Activated CD4-positive, alpha-beta T cell treated with anti-CD3 and anti-CD28 coated beads for 36 hours (primary cell): Measurements from ENCODE around the gene HOXD9. TPM values are rescaled to one million over a fixed set of nuclear protein-coding genes. Genes with fewer than 3 reads are reported as not detected.

Source experiments
- ATAC-seq: fragments of 200-7000 bp; cut with Tn5 transposase; one replicate; pipeline ENCODE4 v1.10.0; 2021; ENCODE audit warnings: mild to moderate bottlenecking, moderate library complexity
- CTCF ChIA-PET: fragments of 350-600 bp; sonication (Branson Sonifier 250); formaldehyde crosslinking; loops from one replicate; lab custom pipeline; 2021; ENCODE audit warnings: antibody characterized with exemption; lab: Charles Lee
- POLR2A ChIA-PET: fragments of 350-600 bp; sonication (Branson Sonifier 250); formaldehyde crosslinking; loops from one replicate; lab custom pipeline; 2021; ENCODE audit warnings: antibody characterized with exemption, inconsistent platforms; lab: Charles Lee
- DNase-seq: peaks from one replicate; pipeline ENCODE4 v3.0.0-alpha.2; 2020
- H3K27ac Mint-ChIP-seq: one replicate; pipeline ENCODE4 v1.8.0; 2021; ENCODE audit warnings: mixed read lengths
- H3K27me3 Mint-ChIP-seq: one replicate; pipeline ENCODE4 v1.8.0; 2021; ENCODE audit warnings: mixed read lengths
- H3K36me3 Mint-ChIP-seq: one replicate; pipeline ENCODE4 v1.8.0; 2021; ENCODE audit warnings: low read depth, mixed read lengths
- H3K4me1 Mint-ChIP-seq: one replicate; pipeline ENCODE4 v1.8.0; 2021; ENCODE audit warnings: mixed read lengths
- H3K4me3 Mint-ChIP-seq: one replicate; pipeline ENCODE4 v1.8.0; 2021; ENCODE audit warnings: mild to moderate bottlenecking, moderate library complexity, mixed read lengths
- H3K9me3 Mint-ChIP-seq: one replicate; pipeline ENCODE4 v1.8.0; 2021; ENCODE audit warnings: low read depth, mixed read lengths
- intact Hi-C, 2 experiments: fragments of 100-400 bp; cut with DNase I in 1 of 2; cut with micrococcal nuclease in 1 of 2; formaldehyde crosslinking; loops; one replicate each; pipeline versions ENCODE4 v1.14.2 to v1.15.1; 2022 to 2024; cut with DNase I, micrococcal nuclease
- total RNA-seq, 2 experiments: library from RNA; stranded (reverse); gene quantifications; one replicate each; pipeline ENCODE4 v1.2.3, GENCODE V29; 2021

Gene HOXD9
- total RNA-seq, 2 experiments from 2014 or later, result not detected

- Mint-ChIP-seq H3K27ac (no peak overlapping the region), H3K9me3 (peaks cover 6% of the 10 kb centered on the region), H3K27me3 (peaks cover 69% of the 10 kb centered on the region), H3K4me1 (peaks cover 13% of the 10 kb centered on the region), H3K4me3 (peak overlapping the region; percentile 48), H3K36me3 (peaks cover 9% of the 10 kb centered on the region)
- ChIA-PET CTCF (interaction anchor here (0.5 to 1.0 kb wide), 5 partner anchors 21 to 726 kb away, joined by 3 to 5 read pairs (median 3); partner anchors contain the start of gene HOXD4), POLR2A (no interaction called here)
- ATAC-seq, result peak; percentile 16
- DNase-seq, result peak; percentile 54
- intact Hi-C loops, result loop anchor here (1.0 to 10.0 kb wide), 4 partner anchors 13 to 1748 kb away; partner anchors contain the start of genes SP9 (in 2 of the 2) and HOXD9 (in 1 of the 2)
Observed at GRCh38 chr2:176080540-176081375, 41.8 kb upstream of the HOXD9 start.

- intact Hi-C loops, result loop anchor here (1.0 to 10.0 kb wide), 4 partner anchors 12 to 1749 kb away; partner anchors contain the start of genes SP9 (in 2 of the 2) and HOXD9 (in 1 of the 2)
- ChIA-PET CTCF (interaction anchor here (0.5 to 1.0 kb wide), 6 partner anchors 16 to 726 kb away, joined by 3 to 5 read pairs (median 4); partner anchors contain the start of gene HOXD4), POLR2A (interaction anchor here (0.6 kb wide), 1 partner anchor 608 kb away, joined by 5 read pairs; no protein-coding TSS in a partner anchor)
- H3K27me3 Mint-ChIP-seq, result peaks cover 68% of the 10 kb centered on the region
- H3K36me3 Mint-ChIP-seq, result peaks cover 9% of the 10 kb centered on the region
- H3K4me1 Mint-ChIP-seq, result peaks cover 13% of the 10 kb centered on the region
- no peak for ATAC-seq
- peaks cover 6% of the 10 kb centered on the region for H3K9me3 Mint-ChIP-seq
- DNase-seq, result no peak
- H3K27ac Mint-ChIP-seq, result no peak overlapping the region
- H3K4me3 Mint-ChIP-seq, result peak overlapping the region; percentile 48
Observed at GRCh38 chr2:176081376-176081836, 41.1 kb upstream of the HOXD9 start.

GRCh38 chr2:176081837-176082524, 40.5 kb upstream of the HOXD9 start:
- Mint-ChIP-seq H3K27ac (no peak overlapping the region), H3K4me1 (peaks cover 13% of the 10 kb centered on the region), H3K9me3 (peaks cover 4% of the 10 kb centered on the region), H3K27me3 (peaks cover 71% of the 10 kb centered on the region), H3K4me3 (peak overlapping the region; percentile 15), H3K36me3 (peaks cover 9% of the 10 kb centered on the region)
- intact Hi-C loops, result loop anchor here (1.0 to 10.0 kb wide), 7 partner anchors 11 to 1750 kb away; partner anchors contain the start of genes HOXD9 (in 2 of the 2), SP9 (in 2 of the 2) and HOXD12 (in 1 of the 2)
- DNase-seq, result no peak
- no peak for ATAC-seq
- CTCF ChIA-PET, result interaction anchor here (0.7 to 1.0 kb wide), 3 partner anchors 16 to 87 kb away, joined by 4 read pairs; partner anchors contain the start of gene HOXD4
- POLR2A ChIA-PET, result interaction anchor here (0.6 kb wide), 1 partner anchor 608 kb away, joined by 5 read pairs; no protein-coding TSS in a partner anchor

GRCh38 chr2:176082525-176082823, 40.0 kb upstream of the HOXD9 start:
- no peak for ATAC-seq
- ChIA-PET POLR2A (no interaction called here), CTCF (interaction anchor here (0.7 to 1.0 kb wide), 2 partner anchors 86 to 476 kb away, joined by 4 read pairs; no protein-coding TSS in a partner anchor)
- H3K27me3 Mint-ChIP-seq, result peaks cover 75% of the 10 kb centered on the region
- H3K4me1 Mint-ChIP-seq, result peaks cover 13% of the 10 kb centered on the region
- intact Hi-C loops, result loop anchor here (1.0 to 10.0 kb wide), 6 partner anchors 17 to 1750 kb away; partner anchors contain the start of genes HOXD9 (in 2 of the 2), SP9 (in 2 of the 2) and HOXD12 (in 1 of the 2)
- peaks cover 9% of the 10 kb centered on the region for H3K36me3 Mint-ChIP-seq
- no peak for DNase-seq
- peaks cover 4% of the 10 kb centered on the region for H3K9me3 Mint-ChIP-seq
- peak overlapping the region; percentile 15 for H3K4me3 Mint-ChIP-seq
- no peak overlapping the region for H3K27ac Mint-ChIP-seq

GRCh38 chr2:176082824-176083751, 39.4 kb upstream of the HOXD9 start:
- Mint-ChIP-seq H3K4me1 (peaks cover 13% of the 10 kb centered on the region), H3K4me3 (peak overlapping the region; percentile 15), H3K27ac (no peak overlapping the region), H3K36me3 (peaks cover 9% of the 10 kb centered on the region), H3K9me3 (peaks cover 4% of the 10 kb centered on the region), H3K27me3 (peaks cover 80% of the 10 kb centered on the region)
- POLR2A ChIA-PET, result no interaction called here
- no peak for ATAC-seq
- no peak for DNase-seq
- intact Hi-C loops, result loop anchor here (1.0 to 10.0 kb wide), 6 partner anchors 16 to 1751 kb away; partner anchors contain the start of genes HOXD9 (in 2 of the 2), SP9 (in 2 of the 2) and HOXD12 (in 1 of the 2)
- CTCF ChIA-PET, result interaction anchor here (0.7 to 1.0 kb wide), 2 partner anchors 85 to 476 kb away, joined by 4 read pairs; no protein-coding TSS in a partner anchor

GRCh38 chr2:176083796-176084261, 38.7 kb upstream of the HOXD9 start, which contains the start of gene EVX2:
Gene EVX2 (minus strand): TSS chr2:176083962. CDS start chr2:176083776, 186 bp downstream.
- ChIA-PET CTCF (no interaction called here), POLR2A (no interaction called here)
- intact Hi-C loops, result loop anchor here (2.0 to 10.0 kb wide), 6 partner anchors 29 to 1752 kb away; partner anchors contain the start of genes HOXD9 (in 2 of the 2) and SP9 (in 2 of the 2)
- peaks cover 4% of the 10 kb centered on the region for H3K9me3 Mint-ChIP-seq
- H3K4me1 Mint-ChIP-seq, result peaks cover 17% of the 10 kb centered on the region
- H3K4me3 Mint-ChIP-seq, result peak within 1 kb of the TSS; percentile 15
- no peak within 1 kb of the TSS for H3K27ac Mint-ChIP-seq
- DNase-seq (no peak), ATAC-seq (no peak)
- H3K27me3 Mint-ChIP-seq, result peaks cover 80% of the 10 kb centered on the region
- peaks cover 13% of the 10 kb centered on the region for H3K36me3 Mint-ChIP-seq

- POLR2A ChIA-PET, result no interaction called here
- H3K27ac Mint-ChIP-seq, result no peak overlapping the region
- CTCF ChIA-PET, result interaction anchor here (1.3 to 1.9 kb wide), 4 partner anchors 12 to 42 kb away, joined by 3 to 10 read pairs (median 6); no protein-coding TSS in a partner anchor
- H3K27me3 Mint-ChIP-seq, result peaks cover 80% of the 10 kb centered on the region
- H3K4me3 Mint-ChIP-seq, result no peak overlapping the region
- peaks cover 4% of the 10 kb centered on the region for H3K9me3 Mint-ChIP-seq
- peaks cover 10% of the 10 kb centered on the region for H3K36me3 Mint-ChIP-seq
- ATAC-seq, result no peak
- intact Hi-C loops, result loop anchor here (2.0 to 10.0 kb wide), 5 partner anchors 28 to 1752 kb away; partner anchors contain the start of genes SP9 (in 2 of the 2) and HOXD9 (in 1 of the 2)
- DNase-seq, result no peak
- peaks cover 10% of the 10 kb centered on the region for H3K4me1 Mint-ChIP-seq
Observed at GRCh38 chr2:176084611-176085119, 37.9 kb upstream of the HOXD9 start.

- intact Hi-C loops, result loop anchor here (2.0 to 10.0 kb wide), 3 partner anchors 28 to 1750 kb away; partner anchors contain the start of gene SP9 (in 1 of the 2)
- Mint-ChIP-seq H3K4me3 (no peak overlapping the region), H3K27ac (no peak overlapping the region), H3K36me3 (peaks cover 10% of the 10 kb centered on the region), H3K9me3 (peaks cover 4% of the 10 kb centered on the region), H3K4me1 (peaks cover 10% of the 10 kb centered on the region), H3K27me3 (peaks cover 86% of the 10 kb centered on the region)
- CTCF ChIA-PET, result interaction anchor here (0.6 to 1.9 kb wide), 8 partner anchors 12 to 833 kb away, joined by 3 to 10 read pairs (median 3); no protein-coding TSS in a partner anchor
- no peak for ATAC-seq
- POLR2A ChIA-PET, result no interaction called here
- DNase-seq, result no peak
Observed at GRCh38 chr2:176085120-176085788, 37.3 kb upstream of the HOXD9 start.
